Natural killer cell (primary cell): ENCODE measurements around the gene SLC4A5. TPM values are rescaled to one million over a fixed set of nuclear protein-coding genes. Genes with fewer than 3 reads are reported as not detected.

Source experiments
- ATAC-seq, 3 donors: fragments of 150-1000 bp in 2 of 3; fragments of 200-7000 bp in 1 of 3; cut with Tn5 transposase; 1 replicate in 1 of 3; 2 replicates in 2 of 3; pipeline ENCODE4 v1.10.0; 2021; ENCODE audit warnings: mild to moderate bottlenecking in 2 of 3, moderate library complexity in 2 of 3
- DNase-seq, 2 donors: peaks; one replicate each; pipeline versions ENCODE4 v3.0.0 to v3.0.0-alpha.2; 2013 to 2021; ENCODE audit warnings: mixed read lengths in 1 of 2
- H3K27ac ChIP-seq: one replicate; pipeline ENCODE4 v1.5.1; 2013; ENCODE audit warnings: mild to moderate bottlenecking, low read length
- H3K27me3 ChIP-seq: one replicate; pipeline ENCODE4 v1.6.1; 2013; ENCODE audit warnings: low read length; ENCODE audit not compliant: control insufficient read depth, insufficient read depth
- H3K36me3 ChIP-seq: one replicate; pipeline ENCODE4 v1.6.1; 2013; ENCODE audit warnings: low read length; ENCODE audit not compliant: control insufficient read depth, insufficient read depth
- H3K4me1 ChIP-seq: one replicate; pipeline ENCODE4 v1.6.1; 2013; ENCODE audit warnings: low read length; ENCODE audit not compliant: control insufficient read depth, insufficient read depth
- H3K4me3 ChIP-seq: one replicate; pipeline ENCODE4 v1.5.1; 2013; ENCODE audit warnings: low read length
- H3K9me3 ChIP-seq: one replicate; pipeline ENCODE4 v1.6.1; 2013; ENCODE audit warnings: low read length; ENCODE audit not compliant: control insufficient read depth, insufficient read depth
- H3K27ac Mint-ChIP-seq, 2 donors: one replicate each; pipeline ENCODE4 v1.8.0; 2022; ENCODE audit warnings: mild to moderate bottlenecking in 2 of 2, mixed read lengths in 2 of 2, moderate library complexity in 1 of 2
- H3K27me3 Mint-ChIP-seq, 2 donors: one replicate each; pipeline ENCODE4 v1.8.0; 2022; ENCODE audit warnings: low read depth in 2 of 2, mixed read lengths in 2 of 2
- H3K36me3 Mint-ChIP-seq: one replicate; pipeline ENCODE4 v1.8.0; 2022; ENCODE audit warnings: mixed read lengths
- H3K4me1 Mint-ChIP-seq, 2 donors: one replicate each; pipeline ENCODE4 v1.8.0; 2022; ENCODE audit warnings: mixed read lengths in 2 of 2
- H3K4me3 Mint-ChIP-seq: one replicate; pipeline ENCODE4 v1.8.0; 2022; ENCODE audit warnings: mild to moderate bottlenecking, moderate library complexity, mixed read lengths
- H3K9me3 Mint-ChIP-seq, 2 donors: one replicate each; pipeline ENCODE4 v1.8.0; 2022; ENCODE audit warnings: mixed read lengths in 2 of 2
- WGBS: methylation state at CpG from one replicate; pipeline ENCODE4 v1.1.7; 2013; ENCODE audit warnings: missing lambda C conversion rate; ENCODE audit not compliant: insufficient coverage; 5-methylcytosine and 5-hydroxymethylcytosine counted together
- intact Hi-C: fragments of 100-400 bp; cut with micrococcal nuclease; formaldehyde crosslinking; loops from one replicate; pipeline ENCODE4 v1.14.2; 2022
- total RNA-seq, 4 donors: library from RNA; stranded (reverse); fragments of 120-200 nt in 1 of 4; gene quantifications; one replicate each; pipeline versions ENCODE4 v1.2.3 to v1.2.4, GENCODE V29; 2013 to 2022
- TF ChIP-seq, protein P1 (sequence below): fragments of 200-600 bp; IDR thresholded peaks from one replicate; pipeline ENCODE4 v1.8.0; 2022; ENCODE audit warnings: antibody characterized with exemption

Gene SLC4A5
- total RNA-seq, 3 donors from 2014 or later (not counting 1 experiment from before 2014, with no cell fraction given) = 5.3 to 8.4 (median 8.0) TPM

DNA sequence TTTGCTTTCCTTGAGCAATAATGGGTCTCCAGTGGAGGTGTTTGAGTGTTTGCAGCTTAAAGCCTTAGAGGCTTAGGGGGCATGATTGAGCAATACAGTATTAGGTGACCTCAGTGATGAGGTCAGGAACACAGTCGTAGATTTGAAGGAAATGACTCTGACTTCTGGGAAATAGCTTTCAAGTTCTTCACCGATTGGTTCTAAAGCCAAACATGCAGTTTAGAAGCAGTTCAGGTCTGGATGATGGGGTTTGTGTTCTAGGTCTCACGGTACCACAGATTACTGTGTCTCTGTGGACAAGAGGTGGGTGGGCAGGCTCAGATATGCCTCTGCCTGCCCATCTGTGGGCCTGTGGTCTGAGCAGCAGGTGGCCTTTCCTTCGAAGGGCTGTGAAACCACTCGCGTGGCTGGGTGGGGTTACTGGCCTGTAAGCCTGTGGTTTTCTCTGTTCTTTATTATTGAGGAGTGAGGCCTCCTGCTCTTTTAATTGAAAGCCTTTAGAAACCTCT lies 137.0 kb downstream of the SLC4A5 start:
- TF ChIP-seq, protein P1, sequence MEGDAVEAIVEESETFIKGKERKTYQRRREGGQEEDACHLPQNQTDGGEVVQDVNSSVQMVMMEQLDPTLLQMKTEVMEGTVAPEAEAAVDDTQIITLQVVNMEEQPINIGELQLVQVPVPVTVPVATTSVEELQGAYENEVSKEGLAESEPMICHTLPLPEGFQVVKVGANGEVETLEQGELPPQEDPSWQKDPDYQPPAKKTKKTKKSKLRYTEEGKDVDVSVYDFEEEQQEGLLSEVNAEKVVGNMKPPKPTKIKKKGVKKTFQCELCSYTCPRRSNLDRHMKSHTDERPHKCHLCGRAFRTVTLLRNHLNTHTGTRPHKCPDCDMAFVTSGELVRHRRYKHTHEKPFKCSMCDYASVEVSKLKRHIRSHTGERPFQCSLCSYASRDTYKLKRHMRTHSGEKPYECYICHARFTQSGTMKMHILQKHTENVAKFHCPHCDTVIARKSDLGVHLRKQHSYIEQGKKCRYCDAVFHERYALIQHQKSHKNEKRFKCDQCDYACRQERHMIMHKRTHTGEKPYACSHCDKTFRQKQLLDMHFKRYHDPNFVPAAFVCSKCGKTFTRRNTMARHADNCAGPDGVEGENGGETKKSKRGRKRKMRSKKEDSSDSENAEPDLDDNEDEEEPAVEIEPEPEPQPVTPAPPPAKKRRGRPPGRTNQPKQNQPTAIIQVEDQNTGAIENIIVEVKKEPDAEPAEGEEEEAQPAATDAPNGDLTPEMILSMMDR = no peak
- Histone ChIP-seq H3K27ac (peak overlapping the region; percentile 87), H3K27me3 (no peaks in the 10 kb centered on the region), H3K36me3 (peaks cover 20% of the 10 kb centered on the region), H3K9me3 (no peaks in the 10 kb centered on the region), H3K4me3 (no peak overlapping the region), H3K4me1 (peaks cover 38% of the 10 kb centered on the region)
- DNase-seq (peak; percentile 47 to 74), ATAC-seq (peak; percentile 87 to 89 (median 89))
- WGBS = 2% methylated on average over 5 of the region's 6 CpGs
- no peaks in the 10 kb centered on the region for H3K9me3 Mint-ChIP-seq
- intact Hi-C loops = loop anchor here (1.0 kb wide), 1 partner anchor 8 kb away; the partner anchor contains the start of gene MTHFD2
- no peaks in the 10 kb centered on the region for H3K27me3 Mint-ChIP-seq
- H3K4me3 Mint-ChIP-seq = peak overlapping the region; percentile 57
- H3K4me1 Mint-ChIP-seq = peaks cover 40 to 46% of the 10 kb centered on the region in 2 donors
- H3K36me3 Mint-ChIP-seq = no peaks in the 10 kb centered on the region
- peak overlapping the region; percentile 97 for H3K27ac Mint-ChIP-seq

DNA sequence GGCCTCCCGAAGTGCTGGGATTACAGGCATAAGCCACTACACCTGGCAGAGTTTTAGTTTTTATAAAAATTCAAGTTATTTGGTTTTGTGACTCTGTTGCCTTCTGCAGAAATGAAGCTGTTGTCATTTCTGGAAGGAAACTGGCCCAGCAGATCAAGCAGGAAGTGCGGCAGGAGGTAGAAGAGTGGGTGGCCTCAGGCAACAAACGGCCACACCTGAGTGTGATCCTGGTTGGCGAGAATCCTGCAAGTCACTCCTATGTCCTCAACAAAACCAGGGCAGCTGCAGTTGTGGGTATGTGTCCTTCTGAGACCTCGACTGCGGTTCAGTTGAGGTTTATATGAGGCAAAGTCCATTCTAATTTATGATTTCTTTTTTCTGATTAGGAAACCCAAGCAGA lies 137.6 kb downstream of the SLC4A5 start:
- Histone ChIP-seq H3K4me3 (no peak overlapping the region), H3K27ac (peak overlapping the region; percentile 87), H3K9me3 (no peaks in the 10 kb centered on the region), H3K27me3 (no peaks in the 10 kb centered on the region), H3K4me1 (peaks cover 38% of the 10 kb centered on the region), H3K36me3 (peaks cover 18% of the 10 kb centered on the region)
- Mint-ChIP-seq H3K9me3 (no peaks in the 10 kb centered on the region), H3K4me1 (peaks cover 42 to 48% of the 10 kb centered on the region in 2 donors), H3K36me3 (no peaks in the 10 kb centered on the region), H3K27ac (peak overlapping the region; percentile 97), H3K4me3 (peak overlapping the region; percentile 57), H3K27me3 (no peaks in the 10 kb centered on the region)
- TF ChIP-seq, protein P1 = no peak
- 5% methylated on average over 6 of the region's 6 CpGs for WGBS
- intact Hi-C loops = no loop called here
- DNase-seq (peak in 1 of 2 donors; percentile 45), ATAC-seq (peak in 2 of 3 donors; percentile 18 to 64)

DNA sequence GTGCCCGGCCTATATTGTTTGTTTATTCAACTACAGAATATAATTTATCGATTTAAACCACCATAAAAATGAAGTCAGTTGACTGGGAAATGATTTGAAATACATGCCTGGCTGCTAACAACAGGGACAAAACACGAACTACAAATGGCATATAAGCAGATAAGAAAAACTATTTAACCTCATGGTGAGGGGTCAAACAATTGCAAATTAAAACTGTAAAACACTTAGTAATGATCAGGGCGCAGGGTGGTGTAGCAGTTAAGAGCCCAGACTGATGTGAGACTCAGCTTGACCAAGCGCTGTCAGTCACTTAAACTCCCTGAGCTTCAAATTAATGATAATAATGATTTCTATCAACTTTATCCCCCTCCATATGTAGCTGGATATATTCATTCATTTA lies 138.1 kb downstream of the SLC4A5 start:
- ATAC-seq (no peak), DNase-seq (no peak)
- Mint-ChIP-seq H3K4me3 (peak overlapping the region; percentile 57), H3K27ac (peak overlapping the region; percentile 97), H3K9me3 (no peaks in the 10 kb centered on the region), H3K4me1 (peaks cover 47 to 52% of the 10 kb centered on the region in 2 donors), H3K27me3 (no peaks in the 10 kb centered on the region), H3K36me3 (no peaks in the 10 kb centered on the region)
- no peaks in the 10 kb centered on the region for H3K27me3 ChIP-seq
- intact Hi-C loops = no loop called here
- H3K27ac ChIP-seq = peak overlapping the region; percentile 87
- H3K36me3 ChIP-seq = peaks cover 14% of the 10 kb centered on the region
- no peak overlapping the region for H3K4me3 ChIP-seq
- TF ChIP-seq, protein P1 = no peak
- WGBS = 80% methylated on average over 3 of the region's 5 CpGs
- no peaks in the 10 kb centered on the region for H3K9me3 ChIP-seq
- H3K4me1 ChIP-seq = peaks cover 38% of the 10 kb centered on the region

DNA sequence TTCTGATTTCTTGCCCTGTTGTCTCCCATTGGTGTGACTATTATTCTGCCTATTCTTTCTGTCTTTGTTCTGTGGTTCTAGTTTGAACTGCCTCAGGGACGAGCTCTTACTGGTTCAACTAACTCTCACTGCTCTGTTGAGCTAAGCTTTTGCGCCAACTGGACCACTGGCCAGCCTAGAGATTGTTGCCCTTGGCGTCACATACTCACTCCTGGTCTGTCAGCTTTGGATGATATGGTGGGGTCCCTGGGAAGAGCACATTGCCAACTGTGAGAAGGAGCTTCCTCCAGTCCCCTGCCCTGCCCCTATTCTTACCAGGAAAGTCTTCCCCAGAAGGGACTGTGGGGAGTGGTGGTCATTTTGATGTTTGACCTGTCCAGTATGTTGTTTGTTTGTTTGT lies 138.8 kb downstream of the SLC4A5 start:
- peaks cover 45% of the 10 kb centered on the region for H3K4me1 ChIP-seq
- ATAC-seq = no peak
- H3K4me1 Mint-ChIP-seq = peaks cover 54 to 56% of the 10 kb centered on the region in 2 donors

More for the DNA sequence above, 138.8 kb downstream of the SLC4A5 start:
- no peaks in the 10 kb centered on the region for H3K27me3 Mint-ChIP-seq
- intact Hi-C loops = no loop called here
- no peak overlapping the region for H3K4me3 ChIP-seq
- peak overlapping the region; percentile 97 for H3K27ac Mint-ChIP-seq
- H3K36me3 Mint-ChIP-seq = no peaks in the 10 kb centered on the region
- no peak overlapping the region for H3K27ac ChIP-seq
- TF ChIP-seq, protein P1 = no peak
- no peaks in the 10 kb centered on the region for H3K9me3 ChIP-seq
- no peak overlapping the region for H3K4me3 Mint-ChIP-seq
- no peaks in the 10 kb centered on the region for H3K27me3 ChIP-seq
- H3K36me3 ChIP-seq = peaks cover 7% of the 10 kb centered on the region
- WGBS = 76% methylated on average over 3 of the region's 3 CpGs
- DNase-seq = no peak
- no peaks in the 10 kb centered on the region for H3K9me3 Mint-ChIP-seq
